Measurements from ENCODE around the gene TYR. TPM values are rescaled to one million over a fixed set of nuclear protein-coding genes. Genes with fewer than 3 reads are reported as not detected.
"Not testable (repeated sequence)": the region's sequence is repeated elsewhere in the genome, so short reads cannot be mapped to it uniquely, and the experiment has no call there.

TYR gene
- total and polyA plus RNA-seq, 4 donors, result not detected

DNA sequence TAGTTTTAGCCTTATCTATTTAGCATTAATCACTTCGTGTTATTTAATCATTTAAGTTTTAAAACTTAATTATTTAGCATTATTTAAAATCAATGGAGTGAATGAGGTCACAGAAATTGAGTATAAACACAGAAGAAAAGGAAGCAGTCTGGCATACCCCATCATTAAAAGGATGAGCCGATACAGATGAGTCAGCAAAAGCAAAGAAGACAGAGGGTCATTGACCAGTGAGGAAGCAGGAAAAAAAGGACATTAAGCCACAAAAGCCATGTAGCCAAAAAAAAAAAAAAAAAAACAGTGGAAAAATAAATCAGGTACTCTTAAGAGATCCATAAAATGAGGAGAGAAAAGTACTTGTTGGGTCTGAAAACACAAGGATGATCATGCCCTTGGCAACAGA lies 71.5 kb downstream of the TYR start:
- no peaks in the 10 kb centered on the region for H3K9me3 ChIP-seq (ENCODE audit: control insufficient read depth in 4 of 4, insufficient read depth in 3 of 4, low read length in 3 of 4)
- DNase-seq (no peak), ATAC-seq (ENCODE audit: insufficient read depth, low FRiP score) (no peak)
- no peaks in the 10 kb centered on the region for H3K27me3 ChIP-seq (ENCODE audit: control insufficient read depth in 3 of 3, insufficient read depth in 3 of 3, low read length in 2 of 3)
- TF ChIP-seq, protein P1, sequence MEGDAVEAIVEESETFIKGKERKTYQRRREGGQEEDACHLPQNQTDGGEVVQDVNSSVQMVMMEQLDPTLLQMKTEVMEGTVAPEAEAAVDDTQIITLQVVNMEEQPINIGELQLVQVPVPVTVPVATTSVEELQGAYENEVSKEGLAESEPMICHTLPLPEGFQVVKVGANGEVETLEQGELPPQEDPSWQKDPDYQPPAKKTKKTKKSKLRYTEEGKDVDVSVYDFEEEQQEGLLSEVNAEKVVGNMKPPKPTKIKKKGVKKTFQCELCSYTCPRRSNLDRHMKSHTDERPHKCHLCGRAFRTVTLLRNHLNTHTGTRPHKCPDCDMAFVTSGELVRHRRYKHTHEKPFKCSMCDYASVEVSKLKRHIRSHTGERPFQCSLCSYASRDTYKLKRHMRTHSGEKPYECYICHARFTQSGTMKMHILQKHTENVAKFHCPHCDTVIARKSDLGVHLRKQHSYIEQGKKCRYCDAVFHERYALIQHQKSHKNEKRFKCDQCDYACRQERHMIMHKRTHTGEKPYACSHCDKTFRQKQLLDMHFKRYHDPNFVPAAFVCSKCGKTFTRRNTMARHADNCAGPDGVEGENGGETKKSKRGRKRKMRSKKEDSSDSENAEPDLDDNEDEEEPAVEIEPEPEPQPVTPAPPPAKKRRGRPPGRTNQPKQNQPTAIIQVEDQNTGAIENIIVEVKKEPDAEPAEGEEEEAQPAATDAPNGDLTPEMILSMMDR (IDR thresholded peaks at IDR 0.05; ENCODE audit: control extremely low read depth, extremely low read depth), result no peak
- no peak overlapping the region for H3K4me3 ChIP-seq
- no peak overlapping the region for H3K9ac ChIP-seq (ENCODE audit: insufficient read depth in 1 of 2, low read length in 2 of 2)
- WGBS, 2 donors, result 64 to 68% methylated on average over 2 of the region's 2 CpGs
- H3K4me1 ChIP-seq (ENCODE audit: control insufficient read depth in 5 of 5, insufficient read depth in 5 of 5, low read length in 5 of 5), result no peaks in the 10 kb centered on the region
- no peak overlapping the region for H3K27ac ChIP-seq (ENCODE audit: low read depth in 1 of 2, low read length in 1 of 2)
- no peaks in the 10 kb centered on the region for H3K36me3 ChIP-seq (ENCODE audit: control insufficient read depth in 4 of 4, insufficient read depth in 4 of 4, low read length in 4 of 4)

DNA sequence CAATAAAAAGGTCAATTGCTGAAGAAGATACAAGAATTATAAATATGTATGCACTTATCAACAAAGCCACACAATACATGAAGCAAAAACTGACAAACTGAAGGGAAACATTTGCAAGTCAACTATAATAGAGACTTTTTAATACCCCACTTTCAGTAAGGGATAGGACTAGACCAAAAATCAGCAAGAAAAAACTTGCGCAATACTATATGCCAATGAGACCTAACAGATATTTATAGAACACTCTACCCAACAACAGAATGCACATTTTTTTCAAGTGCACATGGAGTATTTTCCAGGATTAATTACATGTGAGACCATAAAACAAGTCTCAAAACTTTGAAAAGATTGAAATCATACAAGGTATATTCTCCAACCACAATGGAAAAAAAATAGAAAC lies 83.8 kb downstream of the TYR start:
- H3K36me3 ChIP-seq (ENCODE audit: control insufficient read depth in 4 of 4, insufficient read depth in 4 of 4, low read length in 4 of 4); ATAC-seq (ENCODE audit: insufficient read depth, low FRiP score); H3K9me3 ChIP-seq (ENCODE audit: control insufficient read depth in 4 of 4, insufficient read depth in 3 of 4, low read length in 3 of 4); H3K27ac ChIP-seq (ENCODE audit: low read depth in 1 of 2, low read length in 1 of 2); H3K9ac ChIP-seq (ENCODE audit: insufficient read depth in 1 of 2, low read length in 2 of 2); H3K4me3 ChIP-seq; H3K4me1 ChIP-seq (ENCODE audit: control insufficient read depth in 5 of 5, insufficient read depth in 5 of 5, low read length in 5 of 5); DNase-seq; H3K27me3 ChIP-seq (ENCODE audit: control insufficient read depth in 3 of 3, insufficient read depth in 3 of 3, low read length in 2 of 3): not testable (repeated sequence)
- 97 to 99% methylated on average over 1 of the region's 1 CpG for WGBS, 2 donors

DNA sequence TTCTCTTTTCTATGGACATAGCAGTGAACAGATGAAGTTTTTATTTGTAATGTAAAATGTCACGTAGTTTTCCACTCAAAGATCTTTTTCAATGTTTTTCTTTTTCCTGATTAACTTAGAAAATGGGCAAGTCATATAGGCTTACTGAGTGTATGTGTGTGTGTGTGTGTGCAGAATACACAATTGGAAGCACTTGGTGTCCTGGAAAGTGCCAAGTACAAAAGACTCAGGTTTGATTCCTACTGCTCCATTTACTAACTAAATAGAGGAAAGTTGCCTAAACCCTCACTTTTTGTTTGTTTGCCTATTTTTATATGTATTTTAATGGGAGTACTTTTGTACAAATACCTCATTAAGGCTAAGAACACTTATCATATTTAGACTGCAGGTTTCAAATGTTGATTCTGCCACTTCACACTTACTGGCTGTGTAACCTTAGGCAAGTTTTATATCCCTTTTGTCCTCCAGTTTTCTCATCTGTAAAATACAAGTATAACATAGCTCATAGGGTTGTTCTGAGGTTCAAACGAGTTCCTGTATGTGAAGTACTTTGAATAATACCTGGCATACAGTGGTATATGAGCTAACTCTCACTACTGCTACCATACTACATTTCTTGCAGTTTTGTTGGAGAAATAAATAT lies 90.1 kb downstream of the TYR start:
- Histone ChIP-seq H3K36me3 (ENCODE audit: control insufficient read depth in 4 of 4, insufficient read depth in 4 of 4, low read length in 4 of 4) (no peaks in the 10 kb centered on the region), H3K4me3 (no peak overlapping the region), H3K9me3 (ENCODE audit: control insufficient read depth in 4 of 4, insufficient read depth in 3 of 4, low read length in 3 of 4) (no peaks in the 10 kb centered on the region), H3K27me3 (ENCODE audit: control insufficient read depth in 3 of 3, insufficient read depth in 3 of 3, low read length in 2 of 3) (no peaks in the 10 kb centered on the region), H3K9ac (ENCODE audit: insufficient read depth in 1 of 2, low read length in 2 of 2) (no peak overlapping the region), H3K27ac (ENCODE audit: low read depth in 1 of 2, low read length in 1 of 2) (no peak overlapping the region), H3K4me1 (ENCODE audit: control insufficient read depth in 5 of 5, insufficient read depth in 5 of 5, low read length in 5 of 5) (no peaks in the 10 kb centered on the region)
- no peak for ATAC-seq (ENCODE audit: insufficient read depth, low FRiP score)
- peak in 2 of 3 donors; percentile 22 to 46 for DNase-seq
- 53 to 75% methylated on average over 2 of the region's 2 CpGs for WGBS, 2 donors
- TF ChIP-seq, protein P1 (IDR thresholded peaks at IDR 0.05; ENCODE audit: control extremely low read depth, extremely low read depth), result no peak

DNA sequence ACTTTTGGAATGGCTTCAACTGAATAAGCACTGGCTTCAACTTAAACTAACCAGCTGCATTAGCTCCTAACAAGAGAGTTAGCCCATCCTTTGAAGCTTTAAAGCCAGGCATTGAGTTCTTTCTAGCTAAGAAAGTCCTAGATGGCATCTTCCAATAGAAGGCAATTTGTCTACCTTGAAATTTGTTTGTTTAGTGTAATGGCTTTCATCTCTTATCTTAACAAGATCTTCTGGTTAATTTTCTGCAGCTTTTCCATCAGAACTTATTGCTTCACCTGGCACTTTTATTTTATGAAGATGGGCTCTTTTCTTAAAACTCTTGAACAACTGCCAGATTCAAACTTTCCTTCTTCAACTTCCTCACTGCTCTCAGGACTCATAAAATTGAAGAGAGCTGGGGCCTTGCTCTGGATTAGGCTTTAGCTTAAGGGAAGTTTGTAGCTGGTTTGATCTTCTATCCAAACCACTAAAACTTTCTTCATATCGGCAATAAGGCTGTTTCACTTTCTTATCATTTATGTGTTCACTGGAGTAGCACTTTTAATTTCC lies 94.9 kb downstream of the TYR start:
- not testable (repeated sequence) for H3K4me3 ChIP-seq; ATAC-seq (ENCODE audit: insufficient read depth, low FRiP score); H3K27me3 ChIP-seq (ENCODE audit: control insufficient read depth in 3 of 3, insufficient read depth in 3 of 3, low read length in 2 of 3); H3K9ac ChIP-seq (ENCODE audit: insufficient read depth in 1 of 2, low read length in 2 of 2); H3K27ac ChIP-seq (ENCODE audit: low read depth in 1 of 2, low read length in 1 of 2); DNase-seq; H3K9me3 ChIP-seq (ENCODE audit: control insufficient read depth in 4 of 4, insufficient read depth in 3 of 4, low read length in 3 of 4); H3K4me1 ChIP-seq (ENCODE audit: control insufficient read depth in 5 of 5, insufficient read depth in 5 of 5, low read length in 5 of 5); H3K36me3 ChIP-seq (ENCODE audit: control insufficient read depth in 4 of 4, insufficient read depth in 4 of 4, low read length in 4 of 4)
- WGBS, 2 donors, result 77 to 92% methylated on average over 1 of the region's 1 CpG

DNA sequence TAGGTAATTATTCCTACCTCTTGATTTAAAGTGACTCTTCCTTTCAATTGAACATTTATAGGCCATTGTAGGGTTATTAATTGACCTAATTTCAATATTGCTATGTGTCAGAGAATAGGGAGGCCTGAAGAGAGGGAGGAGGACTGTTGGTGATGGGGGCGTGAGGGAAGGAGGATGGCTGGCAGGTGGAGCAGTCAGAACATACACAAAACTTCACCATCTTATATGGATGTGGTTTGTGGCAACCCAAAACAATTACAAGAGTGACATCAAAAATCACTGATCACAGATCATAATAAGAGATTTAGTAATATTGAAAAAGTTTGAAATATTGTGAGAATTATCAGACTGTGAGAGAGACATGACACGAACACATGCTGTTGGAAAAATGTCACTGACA lies 95.5 kb downstream of the TYR start:
- H3K9me3 ChIP-seq (ENCODE audit: control insufficient read depth in 4 of 4, insufficient read depth in 3 of 4, low read length in 3 of 4); H3K27me3 ChIP-seq (ENCODE audit: control insufficient read depth in 3 of 3, insufficient read depth in 3 of 3, low read length in 2 of 3); DNase-seq; H3K36me3 ChIP-seq (ENCODE audit: control insufficient read depth in 4 of 4, insufficient read depth in 4 of 4, low read length in 4 of 4); H3K4me1 ChIP-seq (ENCODE audit: control insufficient read depth in 5 of 5, insufficient read depth in 5 of 5, low read length in 5 of 5); H3K27ac ChIP-seq (ENCODE audit: low read depth in 1 of 2, low read length in 1 of 2); H3K9ac ChIP-seq (ENCODE audit: insufficient read depth in 1 of 2, low read length in 2 of 2); H3K4me3 ChIP-seq; ATAC-seq (ENCODE audit: insufficient read depth, low FRiP score): not testable (repeated sequence)
- WGBS, 2 donors, result 84 to 88% methylated on average over 2 of the region's 2 CpGs
